GM12875 (cell line): ENCODE data around the gene WDR45B.

Source experiments
- H3K4me3 ChIP-seq: one replicate; pipeline ENCODE4 v1.5.1; 2011; ENCODE audit warnings: low read depth, low read length, control low read depth
- TF ChIP-seq, protein P1 (sequence below): IDR thresholded peaks from 2 replicates; pipeline ENCODE4 v1.5.1; 2011; ENCODE audit warnings: low read depth, mild to moderate bottlenecking, control low read depth, inconsistent platforms, low read length, moderate library complexity, borderline replicate concordance; ENCODE audit not compliant: insufficient read depth

The WDR45B gene

GRCh38 chr17:82603981-82604448 lies 44.2 kb downstream of the WDR45B start:
- H3K4me3 ChIP-seq = no peak overlapping the region
- TF ChIP-seq, protein P1, sequence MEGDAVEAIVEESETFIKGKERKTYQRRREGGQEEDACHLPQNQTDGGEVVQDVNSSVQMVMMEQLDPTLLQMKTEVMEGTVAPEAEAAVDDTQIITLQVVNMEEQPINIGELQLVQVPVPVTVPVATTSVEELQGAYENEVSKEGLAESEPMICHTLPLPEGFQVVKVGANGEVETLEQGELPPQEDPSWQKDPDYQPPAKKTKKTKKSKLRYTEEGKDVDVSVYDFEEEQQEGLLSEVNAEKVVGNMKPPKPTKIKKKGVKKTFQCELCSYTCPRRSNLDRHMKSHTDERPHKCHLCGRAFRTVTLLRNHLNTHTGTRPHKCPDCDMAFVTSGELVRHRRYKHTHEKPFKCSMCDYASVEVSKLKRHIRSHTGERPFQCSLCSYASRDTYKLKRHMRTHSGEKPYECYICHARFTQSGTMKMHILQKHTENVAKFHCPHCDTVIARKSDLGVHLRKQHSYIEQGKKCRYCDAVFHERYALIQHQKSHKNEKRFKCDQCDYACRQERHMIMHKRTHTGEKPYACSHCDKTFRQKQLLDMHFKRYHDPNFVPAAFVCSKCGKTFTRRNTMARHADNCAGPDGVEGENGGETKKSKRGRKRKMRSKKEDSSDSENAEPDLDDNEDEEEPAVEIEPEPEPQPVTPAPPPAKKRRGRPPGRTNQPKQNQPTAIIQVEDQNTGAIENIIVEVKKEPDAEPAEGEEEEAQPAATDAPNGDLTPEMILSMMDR = no peak

GRCh38 chr17:82602986-82603710 lies 45.1 kb downstream of the WDR45B start:
- no peak overlapping the region for H3K4me3 ChIP-seq
- TF ChIP-seq, protein P1 = no peak

DNA sequence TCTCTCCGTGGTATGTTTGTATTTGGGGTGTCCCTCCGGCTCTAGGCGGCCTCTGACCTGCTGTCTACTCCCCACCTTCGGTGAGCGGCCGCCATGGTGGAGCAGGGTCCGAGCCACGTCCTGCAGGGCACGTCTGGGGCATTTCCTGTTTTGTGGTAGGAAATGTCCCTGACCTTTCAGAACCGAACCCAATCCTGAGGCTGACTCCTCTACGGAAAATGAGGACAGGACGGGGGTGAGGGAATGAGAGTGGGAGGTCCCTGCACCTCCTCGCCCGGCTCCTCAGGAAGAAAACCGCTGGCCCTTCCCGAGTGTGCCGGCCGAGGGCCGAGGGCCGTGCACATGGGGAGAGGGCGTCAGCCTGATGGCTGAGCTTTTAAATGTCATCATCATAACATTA lies 45.8 kb downstream of the WDR45B start:
- no peak overlapping the region for H3K4me3 ChIP-seq
- TF ChIP-seq, protein P1 = no peak

DNA sequence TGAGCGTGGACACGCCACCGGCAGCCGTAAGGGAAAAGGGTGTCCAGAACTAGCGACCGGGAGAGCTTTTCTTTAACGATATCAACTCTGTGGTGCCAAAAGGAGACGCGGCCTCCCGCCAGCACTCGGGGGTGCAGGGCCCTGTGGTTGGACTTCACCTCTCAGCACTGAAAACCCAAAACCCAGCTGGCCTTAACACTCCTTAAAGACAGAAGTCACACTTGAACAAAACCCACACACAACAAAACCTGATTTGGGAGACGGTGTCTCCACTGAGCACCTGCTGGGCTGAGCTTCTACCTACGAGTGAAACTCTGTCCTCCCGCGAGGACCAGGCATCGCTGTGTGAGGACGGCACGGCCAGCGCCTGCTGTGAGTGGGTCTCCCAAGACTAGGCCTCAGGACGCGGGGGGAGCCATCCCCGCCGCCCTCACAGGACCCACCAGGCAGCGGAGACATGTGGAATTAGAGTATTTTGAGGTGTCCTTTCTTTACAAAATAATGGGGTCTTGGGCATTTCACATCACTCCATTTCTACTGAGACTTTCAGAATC lies 46.7 kb downstream of the WDR45B start:
- TF ChIP-seq, protein P1 = no peak
- no peak overlapping the region for H3K4me3 ChIP-seq

DNA sequence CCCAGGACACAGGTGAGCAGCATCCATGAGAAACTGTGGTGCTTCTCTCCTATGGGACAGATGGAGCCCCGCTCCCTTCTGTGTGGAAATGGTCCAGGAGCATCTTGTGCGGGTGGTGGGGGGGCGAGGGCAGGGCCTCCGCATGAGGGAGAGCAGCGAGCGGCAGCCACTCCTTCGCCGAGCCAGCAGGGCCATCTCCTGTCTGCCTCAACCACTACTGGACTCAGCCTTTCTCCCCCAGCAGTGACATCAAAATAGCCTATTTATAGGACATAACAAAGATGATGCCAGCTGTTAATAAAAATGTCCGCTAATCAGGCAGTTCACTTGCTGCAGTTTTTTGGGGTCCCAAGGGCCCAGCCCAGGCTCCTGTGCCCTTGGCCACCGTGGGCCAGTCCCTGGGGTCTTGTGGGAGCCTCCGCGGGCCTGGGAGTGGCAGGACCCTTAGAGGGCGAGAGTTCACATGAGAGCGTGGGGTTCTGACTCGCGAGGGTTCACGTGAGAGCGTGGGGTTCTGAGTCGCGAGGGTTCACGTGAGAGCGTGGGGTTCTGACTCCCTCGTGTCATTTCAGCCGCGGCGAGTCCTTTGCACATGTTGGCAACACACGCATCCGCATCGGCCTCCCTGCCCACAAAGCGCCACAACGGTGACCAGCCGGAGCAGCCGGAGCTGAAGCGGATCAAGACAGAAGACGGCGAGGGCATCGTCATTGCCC lies 47.4 kb downstream of the WDR45B start:
- H3K4me3 ChIP-seq = no peak overlapping the region
- TF ChIP-seq, protein P1 = no peak

GRCh38 chr17:82599674-82600661 lies 48.3 kb downstream of the WDR45B start:
- no peak overlapping the region for H3K4me3 ChIP-seq
- TF ChIP-seq, protein P1 = no peak
